Mesenchymal stem cell (in vitro differentiated cells and primary cell): Measurements from ENCODE around the gene SULT1C4.
"Not testable (repeated sequence)": the region's sequence is repeated elsewhere in the genome, so short reads cannot be mapped to it uniquely, and the experiment has no call there.

Experiments used
- DNase-seq: peaks from one replicate; pipeline ENCODE4 v3.0.0-alpha.2; 2013
- H2AFZ ChIP-seq: one replicate; pipeline ENCODE4 v1.6.1; 2013; ENCODE audit warnings: low read depth, mild to moderate bottlenecking, control low read depth, inconsistent platforms, low read length, moderate library complexity
- H2AK5ac ChIP-seq: 2 replicates; pipeline ENCODE4 v1.6.1; 2013; ENCODE audit warnings: low read length, moderate library complexity, mild to moderate bottlenecking, inconsistent platforms; ENCODE audit not compliant: severe bottlenecking
- H2BK120ac ChIP-seq: one replicate; pipeline ENCODE4 v1.6.1; 2013; ENCODE audit warnings: low read depth, mild to moderate bottlenecking, inconsistent platforms, low read length, moderate library complexity
- H2BK12ac ChIP-seq, 2 experiments: one replicate each; pipeline ENCODE4 v1.6.1; 2013; ENCODE audit warnings: inconsistent platforms in 2 of 2, low read length in 2 of 2, mild to moderate bottlenecking in 2 of 2, moderate library complexity in 2 of 2, control low read depth in 1 of 2
- H2BK15ac ChIP-seq: one replicate; pipeline ENCODE4 v1.6.1; 2013; ENCODE audit warnings: mild to moderate bottlenecking, low read depth, inconsistent platforms; ENCODE audit not compliant: poor library complexity, severe bottlenecking
- H2BK5ac ChIP-seq: 2 replicates; pipeline ENCODE4 v1.6.1; 2013; ENCODE audit warnings: low read depth, mild to moderate bottlenecking, low read length, control low read depth, inconsistent platforms; ENCODE audit not compliant: poor library complexity, severe bottlenecking
- H3K14ac ChIP-seq, 2 experiments: one replicate each; pipeline ENCODE4 v1.6.1; 2013; ENCODE audit warnings: inconsistent platforms in 2 of 2, low read length in 2 of 2, control low read depth in 1 of 2, mild to moderate bottlenecking in 1 of 2, moderate library complexity in 1 of 2
- H3K18ac ChIP-seq, 2 experiments: one replicate each; pipeline ENCODE4 v1.6.1; 2013; ENCODE audit warnings: inconsistent platforms in 2 of 2, low read length in 2 of 2, control low read depth in 1 of 2, low read depth in 1 of 2, mild to moderate bottlenecking in 1 of 2
- H3K23ac ChIP-seq, 2 experiments: one replicate each; pipeline ENCODE4 v1.6.1; 2013; ENCODE audit warnings: inconsistent platforms in 2 of 2, low read length in 2 of 2, mild to moderate bottlenecking in 2 of 2, moderate library complexity in 2 of 2, control low read depth in 1 of 2
- H3K27ac ChIP-seq: 2 replicates; pipeline ENCODE4 v1.5.1; 2013; ENCODE audit warnings: mild to moderate bottlenecking, moderate library complexity, low read length, control low read depth, inconsistent platforms; ENCODE audit not compliant: poor library complexity, severe bottlenecking
- H3K27me3 ChIP-seq, 2 experiments: 2 replicates each; pipeline versions ENCODE4 v1.6.1 to v1.7.0; 2013; ENCODE audit warnings: low read length in 2 of 2, mild to moderate bottlenecking in 2 of 2, moderate library complexity in 2 of 2, control low read depth in 1 of 2, inconsistent platforms in 1 of 2; ENCODE audit not compliant: control insufficient read depth in 1 of 2, insufficient read depth in 1 of 2
- H3K36me3 ChIP-seq, 2 experiments: 2 replicates each; pipeline versions ENCODE4 v1.6.1 to v1.7.0; 2013; ENCODE audit warnings: low read length in 2 of 2, control low read depth in 1 of 2, inconsistent platforms in 1 of 2, low read depth in 1 of 2, mild to moderate bottlenecking in 1 of 2; ENCODE audit not compliant: insufficient read depth in 2 of 2, control insufficient read depth in 1 of 2
- H3K4ac ChIP-seq, 2 experiments: one replicate each; pipeline ENCODE4 v1.6.1; 2013; ENCODE audit warnings: inconsistent platforms in 2 of 2, low read length in 2 of 2, mild to moderate bottlenecking in 2 of 2, moderate library complexity in 2 of 2, control low read depth in 1 of 2, low read depth in 1 of 2
- H3K4me1 ChIP-seq: 2 replicates; pipeline ENCODE4 v1.6.1; 2013; ENCODE audit warnings: low read depth, low read length, control low read depth; ENCODE audit not compliant: control insufficient read depth, insufficient read depth
- H3K4me2 ChIP-seq: 2 replicates; pipeline ENCODE4 v1.6.1; 2013; ENCODE audit warnings: low read length, mild to moderate bottlenecking, inconsistent platforms; ENCODE audit not compliant: poor library complexity, severe bottlenecking
- H3K4me3 ChIP-seq, 2 experiments: 2 replicates each; pipeline versions ENCODE4 v1.5.1 to v1.7.0; 2013; ENCODE audit warnings: low read length in 2 of 2, mild to moderate bottlenecking in 2 of 2, control low read depth in 1 of 2, low read depth in 1 of 2; ENCODE audit not compliant: insufficient read depth in 1 of 2
- H3K79me1 ChIP-seq: replicated peaks from 2 replicates; pipeline ENCODE4 v1.6.1; 2013; ENCODE audit warnings: mild to moderate bottlenecking, control low read depth, low read length, inconsistent platforms; ENCODE audit not compliant: poor library complexity, severe bottlenecking
- H3K9ac ChIP-seq: 2 replicates; pipeline ENCODE4 v1.7.0; 2013; ENCODE audit warnings: mild to moderate bottlenecking, low read length, moderate library complexity
- H3K9me3 ChIP-seq: 2 replicates; pipeline ENCODE4 v1.7.0; 2013; ENCODE audit warnings: mild to moderate bottlenecking, low read length; ENCODE audit not compliant: control insufficient read depth
- H4K8ac ChIP-seq: one replicate; pipeline ENCODE4 v1.6.1; 2013; ENCODE audit warnings: inconsistent platforms, mild to moderate bottlenecking, low read length, moderate library complexity
- H4K91ac ChIP-seq: one replicate; pipeline ENCODE4 v1.6.1; 2013; ENCODE audit warnings: mild to moderate bottlenecking, low read length, inconsistent platforms
- WGBS: methylation state at CpG from one replicate; pipeline ENCODE4 v1.1.7; 2013; ENCODE audit warnings: mixed read lengths; 5-methylcytosine and 5-hydroxymethylcytosine counted together

SULT1C4 gene

DNA sequence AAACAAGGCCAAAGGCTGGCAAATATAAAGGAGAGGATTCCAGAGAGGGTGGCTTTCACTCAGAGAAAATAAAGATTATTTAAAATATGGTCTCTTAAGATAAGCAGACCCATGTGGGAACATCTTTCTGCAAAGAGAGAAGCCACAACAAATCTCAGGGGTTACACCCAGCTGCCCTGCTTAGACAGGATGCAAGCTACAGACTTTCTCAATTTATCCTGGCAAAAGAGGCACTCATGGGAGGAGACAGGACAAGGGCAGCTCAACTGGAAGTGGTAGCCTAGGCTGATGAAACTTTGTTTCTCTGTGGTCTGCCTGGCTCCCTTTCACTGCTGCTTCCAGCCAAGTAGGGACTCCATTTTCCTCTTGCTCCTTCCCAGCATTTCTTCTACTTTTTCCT is 25.9 kb upstream of the SULT1C4 start:
- Histone ChIP-seq H3K4ac (no peak overlapping the region), H4K91ac (no peak overlapping the region), H3K4me2 (no peak overlapping the region)

DNA sequence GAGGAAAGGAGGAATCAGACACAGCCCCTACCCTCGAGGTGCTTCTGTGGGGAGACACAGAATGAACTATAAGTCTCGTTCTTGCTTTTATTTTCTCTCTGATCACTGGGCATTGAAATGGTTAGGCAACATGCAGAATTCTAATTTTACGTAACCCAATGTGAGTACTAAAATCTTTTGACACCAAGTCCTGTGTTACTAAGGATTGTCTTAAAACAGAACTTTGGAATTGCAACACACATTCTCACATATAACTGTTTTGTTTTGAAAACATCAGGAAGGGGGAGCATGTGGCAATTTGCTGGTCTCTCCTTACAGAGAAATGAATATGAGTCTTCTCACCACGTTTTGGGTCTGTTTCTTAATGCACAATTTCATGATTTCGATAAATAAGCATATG is 23.6 kb upstream of the SULT1C4 start:
- Histone ChIP-seq H3K79me1 (peaks cover 3% of the 10 kb centered on the region), H2BK5ac (no peak overlapping the region), H2AFZ (no peak overlapping the region), H3K4me1 (peaks cover 1% of the 10 kb centered on the region), H3K9ac (no peak overlapping the region), H2BK12ac (no peak overlapping the region), H3K9me3 (no peaks in the 10 kb centered on the region), H3K27ac (no peak overlapping the region), H2BK15ac (no peak overlapping the region), H4K91ac (no peak overlapping the region), H3K23ac (no peak overlapping the region), H2BK120ac (no peak overlapping the region), H2AK5ac (no peak overlapping the region), H3K36me3 (no peaks in the 10 kb centered on the region), H3K27me3 (no peaks in the 10 kb centered on the region), H3K4ac (no peak overlapping the region), H3K4me3 (no peak overlapping the region), H3K14ac (no peak overlapping the region), H3K18ac (no peak overlapping the region), H3K4me2 (no peak overlapping the region), H4K8ac (no peak overlapping the region)
- WGBS, result 74% methylated on average over 4 of the region's 5 CpGs
- peak; percentile 33 for DNase-seq

More for the DNA sequence above, 25.9 kb upstream of the SULT1C4 start:
- Histone ChIP-seq H3K23ac (no peak overlapping the region), H3K9ac (peak overlapping the region; percentile 14), H3K4me1 (peaks cover 4% of the 10 kb centered on the region), H2AK5ac (no peak overlapping the region), H3K4me3 (no peak overlapping the region), H3K36me3 (no peaks in the 10 kb centered on the region), H2BK15ac (no peak overlapping the region), H3K79me1 (peaks cover 3% of the 10 kb centered on the region), H3K27ac (no peak overlapping the region), H2BK120ac (no peak overlapping the region), H3K18ac (peak overlapping the region in 1 of 2 experiments; percentile 6), H4K8ac (no peak overlapping the region), H3K9me3 (no peaks in the 10 kb centered on the region), H3K14ac (no peak overlapping the region), H2BK5ac (no peak overlapping the region), H2BK12ac (no peak overlapping the region), H2AFZ (peak overlapping the region; percentile 36), H3K27me3 (no peaks in the 10 kb centered on the region)
- DNase-seq, result peak; percentile 17

DNA sequence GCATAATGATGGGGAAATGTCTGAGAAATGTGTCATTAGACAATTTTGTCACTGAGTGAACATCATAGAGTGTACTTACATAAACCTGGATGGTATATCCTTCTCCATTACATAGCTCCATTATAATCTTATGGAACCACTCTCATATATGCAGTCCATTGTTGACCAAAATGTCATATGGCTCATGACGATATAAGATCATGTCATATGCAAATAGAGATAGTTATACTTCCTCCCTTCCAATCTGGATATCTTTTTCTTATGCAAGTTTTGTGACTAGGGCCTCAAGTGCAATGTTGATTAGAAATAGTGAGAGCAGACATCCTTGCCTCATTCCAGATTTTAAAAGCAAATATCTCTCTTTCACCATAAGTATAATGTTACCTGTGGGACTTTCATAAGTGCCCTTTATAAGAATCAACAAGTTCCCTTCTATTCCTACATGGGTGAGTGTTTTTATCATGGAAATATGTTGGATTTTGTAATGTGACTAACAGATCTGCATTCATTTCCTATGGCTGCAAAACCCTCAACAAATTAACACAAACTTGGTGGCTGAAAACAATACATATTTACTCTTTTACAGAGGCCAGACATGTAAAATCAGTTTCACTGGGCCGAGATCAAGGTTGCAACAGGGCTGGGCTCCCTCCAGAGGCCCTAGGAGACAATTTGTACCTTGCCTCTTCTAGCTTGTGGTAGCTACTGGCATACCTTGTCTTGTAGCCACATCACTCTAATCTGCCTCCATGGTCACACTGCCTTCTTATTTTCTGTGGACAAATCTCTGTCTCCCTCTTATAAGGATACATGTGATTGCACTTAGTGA is 21.6 kb upstream of the SULT1C4 start:
- Histone ChIP-seq H3K79me1 (peaks cover 3% of the 10 kb centered on the region), H4K8ac (no peak overlapping the region), H3K4me3 (no peak overlapping the region), H3K27ac (no peak overlapping the region), H3K14ac (no peak overlapping the region), H2AFZ (no peak overlapping the region), H2BK120ac (no peak overlapping the region), H3K18ac (no peak overlapping the region), H2AK5ac (no peak overlapping the region), H3K27me3 (no peaks in the 10 kb centered on the region), H4K91ac (no peak overlapping the region), H3K36me3 (no peaks in the 10 kb centered on the region), H3K9ac (no peak overlapping the region), H3K4me2 (no peak overlapping the region), H2BK15ac (no peak overlapping the region), H3K4ac (no peak overlapping the region), H3K4me1 (no peaks in the 10 kb centered on the region), H3K9me3 (no peaks in the 10 kb centered on the region), H3K23ac (no peak overlapping the region), H2BK5ac (no peak overlapping the region), H2BK12ac (no peak overlapping the region)
- DNase-seq, result no peak
- WGBS, result 54% methylated on average over 1 of the region's 2 CpGs

DNA sequence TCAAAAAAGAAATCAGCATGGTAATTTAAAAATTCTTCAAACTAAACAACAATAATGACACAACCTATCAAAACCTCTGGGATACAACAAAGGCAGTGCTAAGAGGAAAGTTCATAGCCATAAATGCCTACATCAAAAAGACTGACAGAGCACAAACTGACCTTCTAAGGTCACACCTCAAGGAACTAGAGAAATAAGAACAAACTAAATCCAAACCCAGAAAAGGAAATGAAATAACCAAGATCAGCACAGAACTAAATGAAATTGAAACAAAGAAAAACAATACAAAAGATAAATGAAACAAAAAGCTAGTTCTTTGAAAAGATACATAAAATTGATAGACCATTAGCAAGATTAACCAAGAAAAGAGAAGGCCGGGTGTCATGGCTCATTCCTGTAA is 18.4 kb upstream of the SULT1C4 start:
- H3K27me3 ChIP-seq, H3K9me3 ChIP-seq, H3K27ac ChIP-seq, H3K4ac ChIP-seq, H3K4me1 ChIP-seq, H2BK120ac ChIP-seq, H3K4me3 ChIP-seq, H3K14ac ChIP-seq, H3K18ac ChIP-seq, H2AFZ ChIP-seq, H3K36me3 ChIP-seq, H2BK15ac ChIP-seq, H4K8ac ChIP-seq, H3K4me2 ChIP-seq, H3K9ac ChIP-seq, H3K23ac ChIP-seq, DNase-seq, H2AK5ac ChIP-seq, H2BK5ac ChIP-seq, H3K79me1 ChIP-seq, H2BK12ac ChIP-seq, H4K91ac ChIP-seq: not testable (repeated sequence)
- WGBS, result no CpG with 5 or more reads among the region's 1 CpG
